Measurements from ENCODE around the gene TINAGL1. TPM values are rescaled to one million over a fixed set of nuclear protein-coding genes. Genes with fewer than 3 reads are reported as not detected.

TINAGL1 gene
- polyA plus RNA-seq (2012; ENCODE audit: insufficient read depth, insufficient read length, low read depth) = 0.31 TPM

GRCh38 chr1:31576201-31576669 lies at the start of gene TINAGL1:
Gene TINAGL1 (plus strand): TSS chr1:31576515. CDS start chr1:31577149, 634 bp downstream.
- Histone ChIP-seq H3K4me1 (peaks cover 5% of the 10 kb centered on the region), H3K36me3 (no peaks in the 10 kb centered on the region), H3K27me3 (no peaks in the 10 kb centered on the region), H3K4me3 (ENCODE audit: low read depth, low read length) (no peak within 1 kb of the TSS), H3K9me3 (no peaks in the 10 kb centered on the region)
- DNase-seq = no peak
- no peak for TF ChIP-seq CTCF (IDR thresholded peaks at IDR 0.05; ENCODE audit: low read depth, low read length)

GRCh38 chr1:31529999-31530684 lies 46.2 kb upstream of the TINAGL1 start:
- TF ChIP-seq CTCF (IDR thresholded peaks at IDR 0.05; ENCODE audit: low read depth, low read length) = no peak
- no peak for DNase-seq
- Histone ChIP-seq H3K4me1 (no peaks in the 10 kb centered on the region; the same call in 1 of the 2 replicates), H3K4me3 (ENCODE audit: low read depth, low read length) (no peak overlapping the region), H3K27me3 (no peaks in the 10 kb centered on the region), H3K9me3 (no peaks in the 10 kb centered on the region), H3K36me3 (no peaks in the 10 kb centered on the region)

GRCh38 chr1:31531177-31531999 lies 44.9 kb upstream of the TINAGL1 start:
- H3K9me3 ChIP-seq = no peaks in the 10 kb centered on the region
- TF ChIP-seq CTCF (IDR thresholded peaks at IDR 0.05; ENCODE audit: low read depth, low read length) = no peak
- no peaks in the 10 kb centered on the region; the same call in 1 of the 2 replicates for H3K4me1 ChIP-seq
- H3K4me3 ChIP-seq (ENCODE audit: low read depth, low read length) = no peak overlapping the region
- no peaks in the 10 kb centered on the region for H3K27me3 ChIP-seq
- no peak for DNase-seq
- no peaks in the 10 kb centered on the region for H3K36me3 ChIP-seq

- no peaks in the 10 kb centered on the region for H3K27me3 ChIP-seq
- no peaks in the 10 kb centered on the region for H3K9me3 ChIP-seq
- DNase-seq = no peak
- H3K4me1 ChIP-seq = no peaks in the 10 kb centered on the region; the same call in 1 of the 2 replicates
- H3K4me3 ChIP-seq (ENCODE audit: low read depth, low read length) = no peak overlapping the region
- no peaks in the 10 kb centered on the region for H3K36me3 ChIP-seq
- TF ChIP-seq CTCF (IDR thresholded peaks at IDR 0.05; ENCODE audit: low read depth, low read length) = no peak
Measured at GRCh38 chr1:31532173-31532572, 44.1 kb upstream of the TINAGL1 start.

GRCh38 chr1:31535561-31535960 lies 40.8 kb upstream of the TINAGL1 start:
- H3K4me1 ChIP-seq = no peaks in the 10 kb centered on the region; the same call in 1 of the 2 replicates
- no peaks in the 10 kb centered on the region for H3K9me3 ChIP-seq
- no peak overlapping the region for H3K4me3 ChIP-seq (ENCODE audit: low read depth, low read length)
- DNase-seq = no peak
- H3K27me3 ChIP-seq = no peaks in the 10 kb centered on the region
- TF ChIP-seq CTCF (IDR thresholded peaks at IDR 0.05; ENCODE audit: low read depth, low read length) = no peak
- no peaks in the 10 kb centered on the region for H3K36me3 ChIP-seq
